OCI-LY7 (cell line): ENCODE measurements around the gene DAB1.

Source experiments
- CTCF ChIP-seq: fragments of 200-600 bp; sonication (generic); conservative IDR thresholded peaks from 2 replicates; pipeline ENCODE4 v1.5.1; 2014; ENCODE audit warnings: mild to moderate bottlenecking, antibody characterized with exemption, low read length, moderate library complexity, mixed read lengths
- EZH2phosphoT487 ChIP-seq: fragments of 200-600 bp; sonication (generic); IDR thresholded peaks from 2 replicates; pipeline ENCODE4 v1.6.1; 2018; ENCODE audit warnings: low read depth, borderline replicate concordance, mild to moderate bottlenecking, mixed run types, antibody characterized with exemption, low read length, moderate library complexity, mixed read lengths

DNA sequence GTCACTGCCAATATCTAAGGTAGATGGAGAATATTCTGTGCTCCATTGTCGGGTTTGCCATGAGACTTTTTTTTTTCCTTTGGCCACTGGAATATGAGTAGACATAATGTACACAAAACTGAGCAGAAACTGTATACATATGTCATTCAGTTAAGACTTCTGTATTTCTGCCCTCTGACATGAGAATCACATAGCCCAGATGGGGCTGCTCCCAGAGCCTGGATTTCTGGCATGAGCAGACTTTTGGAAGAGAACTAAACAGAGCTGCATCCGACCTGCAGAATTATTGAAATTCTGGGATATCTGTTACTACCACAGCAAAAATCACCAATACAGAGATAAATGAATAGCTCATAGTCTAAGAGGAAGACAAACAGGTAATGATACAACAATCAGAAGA is 62.3 kb downstream of the DAB1 start:
- TF ChIP-seq CTCF (no peak), EZH2phosphoT487 (no peak)
